ENCODE data around the gene JUNB.

Gene JUNB

DNA sequence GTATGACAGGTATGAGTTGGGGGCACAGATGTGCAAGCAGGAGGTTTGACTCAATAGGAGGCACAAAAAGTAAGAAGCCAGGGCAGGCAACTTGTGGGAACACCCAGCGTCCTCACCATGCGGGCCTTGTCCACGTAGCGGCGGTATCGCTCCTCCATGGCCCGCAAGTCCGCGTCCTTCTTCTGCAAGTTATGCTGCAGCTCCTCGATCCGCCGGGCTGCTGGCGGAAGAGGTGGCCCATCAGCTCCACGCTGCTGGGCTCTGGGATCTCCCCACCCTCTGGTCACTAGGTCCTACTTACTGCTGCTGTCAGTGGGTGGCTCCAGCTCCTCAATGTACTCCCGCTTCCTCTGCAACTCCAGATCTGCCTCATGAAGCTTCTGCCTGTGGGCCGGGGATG lies 26.6 kb upstream of the JUNB start:
- no peak overlapping the region for H3K27ac ChIP-seq
- TF ChIP-seq, protein P1, sequence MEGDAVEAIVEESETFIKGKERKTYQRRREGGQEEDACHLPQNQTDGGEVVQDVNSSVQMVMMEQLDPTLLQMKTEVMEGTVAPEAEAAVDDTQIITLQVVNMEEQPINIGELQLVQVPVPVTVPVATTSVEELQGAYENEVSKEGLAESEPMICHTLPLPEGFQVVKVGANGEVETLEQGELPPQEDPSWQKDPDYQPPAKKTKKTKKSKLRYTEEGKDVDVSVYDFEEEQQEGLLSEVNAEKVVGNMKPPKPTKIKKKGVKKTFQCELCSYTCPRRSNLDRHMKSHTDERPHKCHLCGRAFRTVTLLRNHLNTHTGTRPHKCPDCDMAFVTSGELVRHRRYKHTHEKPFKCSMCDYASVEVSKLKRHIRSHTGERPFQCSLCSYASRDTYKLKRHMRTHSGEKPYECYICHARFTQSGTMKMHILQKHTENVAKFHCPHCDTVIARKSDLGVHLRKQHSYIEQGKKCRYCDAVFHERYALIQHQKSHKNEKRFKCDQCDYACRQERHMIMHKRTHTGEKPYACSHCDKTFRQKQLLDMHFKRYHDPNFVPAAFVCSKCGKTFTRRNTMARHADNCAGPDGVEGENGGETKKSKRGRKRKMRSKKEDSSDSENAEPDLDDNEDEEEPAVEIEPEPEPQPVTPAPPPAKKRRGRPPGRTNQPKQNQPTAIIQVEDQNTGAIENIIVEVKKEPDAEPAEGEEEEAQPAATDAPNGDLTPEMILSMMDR (conservative IDR thresholded peaks at IDR 0.05): no peak
- no peak for TF ChIP-seq ZFX (IDR thresholded peaks at IDR 0.05)

DNA sequence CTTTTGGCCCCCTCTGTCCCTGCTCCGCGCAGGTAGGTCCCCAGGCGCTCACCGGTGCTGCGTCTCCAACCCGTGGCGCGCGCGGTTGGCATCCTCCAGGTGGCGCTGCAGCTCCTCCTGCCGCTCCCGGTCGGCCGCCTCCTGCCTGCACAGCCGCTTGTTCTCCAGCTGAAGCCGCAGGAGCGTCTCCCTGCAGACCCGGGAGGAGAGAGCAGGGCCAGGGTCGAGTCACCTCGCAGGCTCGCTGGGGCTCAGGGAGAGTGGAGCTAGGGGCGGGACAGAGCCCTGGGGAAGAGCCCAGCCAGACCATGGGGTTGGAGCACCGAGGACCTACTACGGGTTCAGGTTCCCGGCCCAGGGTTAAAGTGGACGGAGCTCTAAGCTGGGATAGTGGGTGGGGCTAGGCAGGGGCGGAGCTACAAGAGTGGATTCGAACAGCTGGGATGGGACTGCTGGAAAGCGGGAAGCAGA lies 25.2 kb upstream of the JUNB start:
- no peak overlapping the region for H3K27ac ChIP-seq
- TF ChIP-seq, protein P1 (conservative IDR thresholded peaks at IDR 0.05): no peak; the same call in 1 of the 2 replicates
- TF ChIP-seq ZFX (IDR thresholded peaks at IDR 0.05): no peak

DNA sequence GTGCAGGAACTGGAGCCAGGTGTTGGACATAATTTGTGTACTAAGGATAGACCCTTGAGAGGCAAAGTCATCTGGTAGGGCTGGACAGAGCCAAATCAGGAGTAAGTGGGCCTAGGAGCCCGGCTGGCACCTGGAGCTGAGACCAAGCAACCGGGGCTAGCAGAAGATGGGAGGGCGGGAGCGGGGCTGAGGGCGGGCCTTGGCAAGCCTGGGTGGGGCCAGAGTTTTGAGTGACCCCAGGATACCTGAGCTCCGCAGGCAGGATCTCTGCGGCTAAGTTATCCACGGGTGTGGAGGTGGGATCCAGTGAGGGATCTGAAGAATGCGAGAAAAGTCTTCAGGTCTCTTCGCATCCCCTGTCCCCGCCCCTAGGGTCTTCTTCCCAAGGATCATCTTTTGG lies 24.1 kb upstream of the JUNB start:
- no peak overlapping the region for H3K27ac ChIP-seq
- TF ChIP-seq, protein P1 (conservative IDR thresholded peaks at IDR 0.05): no peak
- TF ChIP-seq ZFX (IDR thresholded peaks at IDR 0.05): no peak

DNA sequence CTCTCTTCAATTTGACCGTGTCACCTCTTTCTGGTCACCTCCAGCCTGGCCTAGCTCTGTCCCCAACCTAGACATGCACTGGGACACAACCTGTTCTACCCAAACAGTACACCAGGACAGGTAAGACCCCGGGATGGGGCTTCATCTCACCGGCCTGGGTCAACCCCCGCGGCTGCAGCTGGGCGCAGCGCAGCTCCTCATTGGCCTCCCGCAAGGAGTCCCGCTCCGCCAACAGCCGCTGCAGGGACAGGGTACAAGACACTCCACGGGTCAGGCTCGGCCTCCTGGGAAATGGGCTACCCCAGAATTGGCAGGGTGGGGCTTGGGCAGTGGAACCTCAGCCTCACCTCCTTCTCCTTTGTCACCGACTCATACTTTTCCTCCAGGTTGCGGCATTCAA lies 23.6 kb upstream of the JUNB start:
- no peak overlapping the region for H3K27ac ChIP-seq
- no peak for TF ChIP-seq ZFX (IDR thresholded peaks at IDR 0.05)
- TF ChIP-seq, protein P1 (conservative IDR thresholded peaks at IDR 0.05): no peak

DNA sequence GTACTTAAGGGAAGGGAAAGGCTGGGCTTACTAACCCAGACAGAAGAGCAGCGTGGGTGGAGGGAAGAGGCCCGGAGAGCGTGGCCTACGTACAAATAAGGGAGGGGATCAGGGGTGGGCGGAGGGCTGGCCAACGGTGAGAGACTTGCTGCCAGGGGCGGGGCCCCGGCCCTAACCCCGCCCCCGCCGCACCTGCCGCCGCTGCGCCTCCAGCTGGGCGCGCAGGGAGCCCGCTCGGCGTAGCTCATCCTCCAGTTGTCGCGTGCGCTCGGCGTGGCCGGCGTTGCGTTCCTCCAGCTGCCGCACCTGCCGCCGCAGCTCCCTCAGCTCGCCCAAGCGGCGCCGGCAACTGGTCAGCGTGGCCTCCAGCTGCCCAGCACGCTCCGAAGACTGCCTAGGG lies 21.6 kb upstream of the JUNB start:
- no peak for TF ChIP-seq ZFX (IDR thresholded peaks at IDR 0.05)
- TF ChIP-seq, protein P1 (conservative IDR thresholded peaks at IDR 0.05): no peak
- no peak overlapping the region for H3K27ac ChIP-seq

DNA sequence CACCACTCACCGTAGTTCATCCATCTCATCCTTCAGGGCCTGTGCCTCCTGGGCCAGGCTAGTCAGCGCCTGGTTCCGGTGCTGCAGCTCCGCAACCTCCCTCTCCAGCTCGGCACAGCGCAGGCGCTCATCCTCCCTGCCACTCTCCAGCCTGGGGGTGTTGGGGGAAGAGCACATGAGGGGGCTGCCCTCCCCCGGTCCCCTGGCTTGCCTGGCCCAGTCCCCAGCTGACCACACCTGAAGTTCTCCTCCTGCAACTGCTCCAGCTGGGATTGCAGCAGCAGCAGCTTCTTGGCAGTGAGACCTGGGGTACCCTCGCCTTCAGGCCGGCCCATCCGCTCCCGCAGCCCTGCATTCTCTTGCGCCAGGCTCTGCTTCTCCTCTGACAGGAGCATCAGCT lies 20.4 kb upstream of the JUNB start:
- TF ChIP-seq ZFX (IDR thresholded peaks at IDR 0.05): no peak
- TF ChIP-seq, protein P1 (conservative IDR thresholded peaks at IDR 0.05): no peak
- no peak overlapping the region for H3K27ac ChIP-seq

DNA sequence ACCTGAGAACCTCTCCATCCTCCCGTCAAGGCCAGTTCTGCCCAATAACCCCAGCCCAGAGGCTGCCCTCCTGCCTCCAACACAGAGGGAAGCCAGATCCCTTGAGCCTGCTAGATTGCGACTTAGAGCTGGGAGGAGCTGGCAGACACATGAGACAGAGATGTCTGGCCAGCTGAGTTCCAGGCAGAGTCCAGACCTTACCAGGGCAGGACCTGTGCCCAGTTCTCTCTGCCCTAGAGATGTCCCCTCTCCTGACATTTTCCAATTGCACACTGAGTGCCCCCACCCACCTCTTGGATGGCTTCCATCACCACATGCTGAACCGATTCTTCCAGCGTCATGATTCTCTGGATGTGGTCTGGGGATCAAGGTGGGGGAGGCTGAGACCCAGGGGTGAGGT lies 19.0 kb upstream of the JUNB start:
- TF ChIP-seq ZFX (IDR thresholded peaks at IDR 0.05): no peak
- TF ChIP-seq, protein P1 (conservative IDR thresholded peaks at IDR 0.05): no peak
- H3K27ac ChIP-seq: no peak overlapping the region

Measured in C4-2B (cell line).